C4-2B (cell line): ENCODE results near the gene ZNHIT1.

Experiments used
- CTCF ChIP-seq: fragments of 450-650 bp; conservative IDR thresholded peaks from 2 replicates; pipeline ENCODE4 v1.5.1; 2017; ENCODE audit warnings: mild to moderate bottlenecking
- ZFX ChIP-seq: fragments of 450-650 bp; IDR thresholded peaks from 2 replicates; pipeline ENCODE4 v1.6.1; 2017

- TF ChIP-seq CTCF = no peak
- TF ChIP-seq ZFX = no peak
Observed at GRCh38 chr7:101175664-101176063, 42.3 kb upstream of the ZNHIT1 start.
